IMR-90 (cell line): ENCODE measurements around the gene PRRC2A.

Source experiments
- BHLHE40 ChIP-seq: fragments of 150-350 bp; IDR thresholded peaks from 2 replicates; pipeline ENCODE4 v1.6.1; 2016; ENCODE audit warnings: mild to moderate bottlenecking, low read depth, low read length
- CTCF ChIP-seq: conservative IDR thresholded peaks from 2 replicates; pipeline ENCODE4 v1.5.1; 2012; ENCODE audit warnings: mild to moderate bottlenecking, low read depth, low read length, improper control_type of control experiment
- FOS ChIP-seq: fragments of 150-350 bp; IDR thresholded peaks from 2 replicates; pipeline ENCODE4 v1.6.1; 2016; ENCODE audit warnings: low read depth, low read length
- POLR2A ChIP-seq: IDR thresholded peaks from 2 replicates; pipeline ENCODE4 v1.6.1; 2012; ENCODE audit warnings: mild to moderate bottlenecking, low read depth, low read length
- RAD21 ChIP-seq: IDR thresholded peaks from 2 replicates; pipeline ENCODE4 v1.6.1; 2012; ENCODE audit warnings: low read length, improper control_type of control experiment
- SMC3 ChIP-seq: fragments of 150-350 bp; IDR thresholded peaks from 2 replicates; pipeline ENCODE4 v1.6.1; 2016; ENCODE audit warnings: low read depth, mild to moderate bottlenecking, antibody characterized with exemption, low read length, moderate library complexity

- TF ChIP-seq CTCF (no peak), RAD21 (no peak), POLR2A (no peak), SMC3 (no peak), BHLHE40 (no peak), FOS (no peak)
Observed at GRCh38 chr6:31610968-31611367, 9.5 kb upstream of the PRRC2A start.
